ENCODE results near the gene ZSCAN1.

The ZSCAN1 gene

GRCh38 chr19:58040751-58041525 lies 7.1 kb downstream of the ZSCAN1 start:
- no peak for DNase-seq

GRCh38 chr19:58042495-58043340 lies 8.9 kb downstream of the ZSCAN1 start:
- DNase-seq = no peak

GRCh38 chr19:58044391-58044790 lies 10.6 kb downstream of the ZSCAN1 start:
- no peak for DNase-seq

GRCh38 chr19:58044886-58045285 lies 11.1 kb downstream of the ZSCAN1 start:
- DNase-seq = no peak

- no peak for DNase-seq
Observed at GRCh38 chr19:58045411-58046050, 11.7 kb downstream of the ZSCAN1 start.

- DNase-seq = no peak
Observed at GRCh38 chr19:58046856-58047255, 13.0 kb downstream of the ZSCAN1 start.

- no peak for DNase-seq
Observed at GRCh38 chr19:58047672-58048071, 13.8 kb downstream of the ZSCAN1 start.

- no peak for DNase-seq
Observed at GRCh38 chr19:58052256-58052655, 18.4 kb downstream of the ZSCAN1 start.

GRCh38 chr19:58053480-58054156 lies 19.8 kb downstream of the ZSCAN1 start:
- DNase-seq = no peak

GRCh38 chr19:58054901-58055874 lies 21.4 kb downstream of the ZSCAN1 start:
- DNase-seq = no peak

- DNase-seq = no peak
Observed at GRCh38 chr19:58056261-58056660, 22.4 kb downstream of the ZSCAN1 start.

- no peak for DNase-seq
Observed at GRCh38 chr19:58056861-58057260, 23.0 kb downstream of the ZSCAN1 start.

- no peak for DNase-seq
Observed at GRCh38 chr19:58058467-58058866, 24.6 kb downstream of the ZSCAN1 start.

GRCh38 chr19:58059003-58059670 lies 25.3 kb downstream of the ZSCAN1 start, which contains the start of gene ZNF135:
Gene ZNF135, plus strand, starts transcription at chr19:58059282. Its CDS starts 721 bp downstream, at chr19:58060003.
- peak; percentile 37 to 80 for DNase-seq

- DNase-seq = no peak
Observed at GRCh38 chr19:58059671-58060078, 25.9 kb downstream of the ZSCAN1 start.

GRCh38 chr19:58060231-58060630 lies 26.4 kb downstream of the ZSCAN1 start:
- DNase-seq = no peak

- DNase-seq = no peak
Observed at GRCh38 chr19:58063712-58064111, 29.9 kb downstream of the ZSCAN1 start.

GRCh38 chr19:58067240-58067912 lies 33.6 kb downstream of the ZSCAN1 start:
- DNase-seq = no peak

GRCh38 chr19:58079792-58080191 lies 46.0 kb downstream of the ZSCAN1 start:
- no peak for DNase-seq

- no peak for DNase-seq
Observed at GRCh38 chr19:58083021-58083420, 49.2 kb downstream of the ZSCAN1 start.
